GM23338 (cell line): Measurements from ENCODE around the gene NCBP3. TPM values are rescaled to one million over a fixed set of nuclear protein-coding genes. Genes with fewer than 3 reads are reported as not detected.

Experiments
- ATAC-seq: fragments of 200-7000 bp; cut with Tn5 transposase; 3 replicates; pipeline ENCODE4 v1.9.1; 2020
- DNase-seq: peaks from one replicate; pipeline ENCODE4 v3.0.0-alpha.2; 2015; ENCODE audit warnings: low spot score
- H2AFZ ChIP-seq: fragments of 200-600 bp; sonication (generic); 2 replicates; pipeline ENCODE4 v1.8.0; 2016; ENCODE audit warnings: antibody characterized with exemption, mild to moderate bottlenecking, moderate library complexity
- H3F3A ChIP-seq: fragments of 200-600 bp; sonication (generic); replicated peaks from 2 replicates; pipeline ENCODE4 v1.8.0; 2017; ENCODE audit warnings: antibody characterized with exemption, mixed run types, low read depth
- H3K27ac ChIP-seq: fragments of 200-600 bp; sonication (generic); 2 replicates; pipeline ENCODE4 v1.6.1; 2016; ENCODE audit warnings: low read depth
- H3K27me3 ChIP-seq: fragments of 200-600 bp; sonication (generic); 2 replicates; pipeline ENCODE4 v1.8.0; 2016; ENCODE audit warnings: mild to moderate bottlenecking, mixed run types, moderate library complexity; ENCODE audit not compliant: insufficient read depth
- H3K36me3 ChIP-seq: fragments of 200-600 bp; sonication (generic); 2 replicates; pipeline ENCODE4 v1.8.0; 2016; ENCODE audit warnings: mild to moderate bottlenecking; ENCODE audit not compliant: insufficient read depth
- H3K4me1 ChIP-seq: fragments of 200-600 bp; sonication (generic); 2 replicates; pipeline ENCODE4 v1.8.0; 2016; ENCODE audit warnings: mild to moderate bottlenecking, moderate library complexity; ENCODE audit not compliant: insufficient read depth
- H3K4me2 ChIP-seq: fragments of 200-600 bp; sonication (generic); 2 replicates; pipeline ENCODE4 v1.7.1; 2017; ENCODE audit warnings: mixed run types
- H3K4me3 ChIP-seq: fragments of 200-600 bp; sonication (generic); 2 replicates; pipeline ENCODE4 v1.6.1; 2016; ENCODE audit warnings: mixed run types
- H3K79me2 ChIP-seq: fragments of 200-600 bp; sonication (generic); replicated peaks from 2 replicates; pipeline ENCODE4 v1.8.0; 2017; ENCODE audit warnings: mild to moderate bottlenecking; ENCODE audit not compliant: insufficient read depth
- H3K9me2 ChIP-seq: fragments of 200-600 bp; sonication (generic); 2 replicates; pipeline ENCODE4 v1.8.0; 2017; ENCODE audit not compliant: insufficient read depth
- H4K20me1 ChIP-seq: fragments of 200-600 bp; sonication (generic); replicated peaks from 2 replicates; pipeline ENCODE4 v1.8.0; 2017; ENCODE audit warnings: mild to moderate bottlenecking; ENCODE audit not compliant: insufficient read depth
- H3K27ac Mint-ChIP-seq: 2 replicates; pipeline ENCODE4 v1.8.0; 2020; ENCODE audit warnings: inconsistent platforms, mild to moderate bottlenecking, moderate library complexity, mixed read lengths
- H3K27me3 Mint-ChIP-seq: 3 replicates; pipeline ENCODE4 v1.8.0; 2022; ENCODE audit warnings: low read depth, mild to moderate bottlenecking, moderate library complexity, mixed read lengths, inconsistent platforms; ENCODE audit not compliant: insufficient read depth, poor library complexity
- H3K36me3 Mint-ChIP-seq: 3 replicates; pipeline ENCODE4 v1.8.0; 2021; ENCODE audit warnings: low read depth, mild to moderate bottlenecking, inconsistent platforms, moderate library complexity, mixed read lengths
- H3K4me1 Mint-ChIP-seq: 3 replicates; pipeline ENCODE4 v1.8.0; 2020; ENCODE audit warnings: mild to moderate bottlenecking, inconsistent platforms, mixed read lengths
- H3K4me3 Mint-ChIP-seq: 3 replicates; pipeline ENCODE4 v1.8.0; 2021; ENCODE audit warnings: moderate library complexity, mild to moderate bottlenecking, inconsistent platforms, mixed read lengths
- H3K9me3 Mint-ChIP-seq: 3 replicates; pipeline ENCODE4 v1.8.0; 2020; ENCODE audit warnings: moderate library complexity, mild to moderate bottlenecking, inconsistent platforms, mixed read lengths
- CREB1 ChIP-seq: fragments of 250-450 bp; sonication (Bioruptor Pico); IDR thresholded peaks from 2 replicates; pipeline ENCODE4 v1.5.0; 2020; ENCODE audit warnings: low read depth, mild to moderate bottlenecking, moderate library complexity
- CTCF ChIP-seq, 2 experiments: fragments of 200-600 bp in 1 of 2; sonication (generic) in 1 of 2; conservative IDR thresholded peaks; 2 replicates each; pipeline versions ENCODE4 v1.5.1 to v1.6.1; 2016 to 2017; ENCODE audit warnings: antibody characterized with exemption in 2 of 2, low read depth in 2 of 2, mild to moderate bottlenecking in 2 of 2, moderate library complexity in 1 of 2
- EZH2 ChIP-seq: fragments of 200-600 bp; sonication (generic); IDR thresholded peaks from one replicate; pipeline ENCODE4 v1.8.0; 2017; ENCODE audit warnings: antibody characterized with exemption, mild to moderate bottlenecking, low read depth; ENCODE audit not compliant: unreplicated experiment
- JUNB ChIP-seq: IDR thresholded peaks from one replicate; pipeline ENCODE4 v1.6.1; 2016; ENCODE audit warnings: antibody characterized with exemption; ENCODE audit not compliant: unreplicated experiment
- NANOG ChIP-seq: IDR thresholded peaks from 2 replicates; pipeline ENCODE4 v1.6.1; 2016; ENCODE audit warnings: antibody characterized with exemption, borderline replicate concordance
- POLR2AphosphoS5 ChIP-seq: IDR thresholded peaks from 2 replicates; pipeline ENCODE4 v1.6.1; 2016; ENCODE audit warnings: antibody characterized with exemption, low read depth
- STAT1 ChIP-seq: IDR thresholded peaks from one replicate; pipeline ENCODE4 v1.6.1; 2016; ENCODE audit warnings: antibody characterized with exemption; ENCODE audit not compliant: unreplicated experiment
- ZNF114 ChIP-seq: fragments of 250-450 bp; sonication (Bioruptor Pico); IDR thresholded peaks from 2 replicates; pipeline ENCODE4 v1.5.0; 2020; ENCODE audit warnings: mild to moderate bottlenecking, moderate library complexity
- ZNF331 ChIP-seq: fragments of 250-450 bp; sonication (Bioruptor Pico); IDR thresholded peaks from 2 replicates; pipeline ENCODE4 v1.5.0; 2020; ENCODE audit warnings: low read depth, mild to moderate bottlenecking, moderate library complexity
- polyA plus RNA-seq: library from polyadenylated mRNA; unstranded; fragments of >200 nt; fragmentation: Nextera tagmentation; extraction: Ambion mirVana; gene quantifications from 2 replicates; pipeline ENCODE4 v1.2.1, GENCODE V29; 2016
- total RNA-seq: library from RNA; depleted of rRNA; stranded (reverse); fragments of >200 nt; shearing (Covaris generic); gene quantifications from 2 replicates; pipeline ENCODE4 v1.2.3, GENCODE V29; 2014
- TF ChIP-seq, protein P1 (sequence below): IDR thresholded peaks from 2 replicates; pipeline ENCODE4 v1.6.1; 2016; ENCODE audit warnings: antibody characterized with exemption
- TF ChIP-seq, protein P2 (sequence below): IDR thresholded peaks from one replicate; pipeline ENCODE4 v1.6.1; 2018; ENCODE audit warnings: antibody characterized with exemption; ENCODE audit not compliant: unreplicated experiment

Gene NCBP3
- total and polyA plus RNA-seq, 2 experiments from 2014 or later: 35.5 to 42.8 TPM

DNA sequence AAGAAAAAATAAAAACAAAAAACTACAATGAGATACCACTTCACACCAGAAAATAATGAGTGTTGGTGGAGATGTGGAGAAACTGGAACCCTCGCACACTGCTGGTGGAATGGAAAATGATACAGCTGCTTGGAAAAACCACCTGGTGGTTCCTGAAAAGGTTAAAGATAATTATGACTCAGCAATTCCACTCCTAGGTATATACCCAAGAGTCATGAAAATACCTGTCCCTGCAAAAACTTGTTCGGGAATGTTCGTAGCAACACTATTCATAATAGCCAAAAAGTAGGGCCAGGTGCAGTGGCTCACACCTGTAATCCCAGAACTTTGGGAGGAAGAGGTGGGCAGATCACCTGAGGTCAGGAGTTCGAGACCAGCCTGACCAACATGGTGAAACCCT lies 36.9 kb downstream of the NCBP3 start:
- H3K4me2 ChIP-seq: no peak overlapping the region
- peaks cover 31% of the 10 kb centered on the region for H3K36me3 ChIP-seq
- H3K27ac ChIP-seq: peak overlapping the region; percentile 59
- Mint-ChIP-seq H3K27me3 (peaks cover 9% of the 10 kb centered on the region), H3K4me1 (no peaks in the 10 kb centered on the region), H3K4me3 (no peak overlapping the region), H3K36me3 (peaks cover 61% of the 10 kb centered on the region), H3K27ac (no peak overlapping the region), H3K9me3 (no peaks in the 10 kb centered on the region)
- H4K20me1 ChIP-seq: peaks cover 15% of the 10 kb centered on the region
- DNase-seq: no peak
- H3K27me3 ChIP-seq: no peaks in the 10 kb centered on the region
- no peaks in the 10 kb centered on the region for H3F3A ChIP-seq
- TF ChIP-seq POLR2AphosphoS5: no peak
- TF ChIP-seq ZNF331: no peak
- no peak for TF ChIP-seq EZH2
- TF ChIP-seq NANOG: no peak
- TF ChIP-seq CREB1: no peak
- TF ChIP-seq, protein P1, sequence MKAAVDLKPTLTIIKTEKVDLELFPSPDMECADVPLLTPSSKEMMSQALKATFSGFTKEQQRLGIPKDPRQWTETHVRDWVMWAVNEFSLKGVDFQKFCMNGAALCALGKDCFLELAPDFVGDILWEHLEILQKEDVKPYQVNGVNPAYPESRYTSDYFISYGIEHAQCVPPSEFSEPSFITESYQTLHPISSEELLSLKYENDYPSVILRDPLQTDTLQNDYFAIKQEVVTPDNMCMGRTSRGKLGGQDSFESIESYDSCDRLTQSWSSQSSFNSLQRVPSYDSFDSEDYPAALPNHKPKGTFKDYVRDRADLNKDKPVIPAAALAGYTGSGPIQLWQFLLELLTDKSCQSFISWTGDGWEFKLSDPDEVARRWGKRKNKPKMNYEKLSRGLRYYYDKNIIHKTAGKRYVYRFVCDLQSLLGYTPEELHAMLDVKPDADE: no peak
- TF ChIP-seq, protein P2, sequence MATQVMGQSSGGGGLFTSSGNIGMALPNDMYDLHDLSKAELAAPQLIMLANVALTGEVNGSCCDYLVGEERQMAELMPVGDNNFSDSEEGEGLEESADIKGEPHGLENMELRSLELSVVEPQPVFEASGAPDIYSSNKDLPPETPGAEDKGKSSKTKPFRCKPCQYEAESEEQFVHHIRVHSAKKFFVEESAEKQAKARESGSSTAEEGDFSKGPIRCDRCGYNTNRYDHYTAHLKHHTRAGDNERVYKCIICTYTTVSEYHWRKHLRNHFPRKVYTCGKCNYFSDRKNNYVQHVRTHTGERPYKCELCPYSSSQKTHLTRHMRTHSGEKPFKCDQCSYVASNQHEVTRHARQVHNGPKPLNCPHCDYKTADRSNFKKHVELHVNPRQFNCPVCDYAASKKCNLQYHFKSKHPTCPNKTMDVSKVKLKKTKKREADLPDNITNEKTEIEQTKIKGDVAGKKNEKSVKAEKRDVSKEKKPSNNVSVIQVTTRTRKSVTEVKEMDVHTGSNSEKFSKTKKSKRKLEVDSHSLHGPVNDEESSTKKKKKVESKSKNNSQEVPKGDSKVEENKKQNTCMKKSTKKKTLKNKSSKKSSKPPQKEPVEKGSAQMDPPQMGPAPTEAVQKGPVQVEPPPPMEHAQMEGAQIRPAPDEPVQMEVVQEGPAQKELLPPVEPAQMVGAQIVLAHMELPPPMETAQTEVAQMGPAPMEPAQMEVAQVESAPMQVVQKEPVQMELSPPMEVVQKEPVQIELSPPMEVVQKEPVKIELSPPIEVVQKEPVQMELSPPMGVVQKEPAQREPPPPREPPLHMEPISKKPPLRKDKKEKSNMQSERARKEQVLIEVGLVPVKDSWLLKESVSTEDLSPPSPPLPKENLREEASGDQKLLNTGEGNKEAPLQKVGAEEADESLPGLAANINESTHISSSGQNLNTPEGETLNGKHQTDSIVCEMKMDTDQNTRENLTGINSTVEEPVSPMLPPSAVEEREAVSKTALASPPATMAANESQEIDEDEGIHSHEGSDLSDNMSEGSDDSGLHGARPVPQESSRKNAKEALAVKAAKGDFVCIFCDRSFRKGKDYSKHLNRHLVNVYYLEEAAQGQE: no peak
- no peak for TF ChIP-seq ZNF114 (CRISPR knock-in tag)
- TF ChIP-seq JUNB: no peak
- no peak for TF ChIP-seq STAT1
- no peak for TF ChIP-seq CTCF (conservative IDR thresholded peaks at IDR 0.05; ENCODE audit: low read depth in 2 of 2)
- H2AFZ ChIP-seq: no peak overlapping the region
- ATAC-seq: no peak
- H3K79me2 ChIP-seq: no peaks in the 10 kb centered on the region
- no peaks in the 10 kb centered on the region for H3K9me2 ChIP-seq
- no peaks in the 10 kb centered on the region for H3K4me1 ChIP-seq
- no peak overlapping the region for H3K4me3 ChIP-seq

DNA sequence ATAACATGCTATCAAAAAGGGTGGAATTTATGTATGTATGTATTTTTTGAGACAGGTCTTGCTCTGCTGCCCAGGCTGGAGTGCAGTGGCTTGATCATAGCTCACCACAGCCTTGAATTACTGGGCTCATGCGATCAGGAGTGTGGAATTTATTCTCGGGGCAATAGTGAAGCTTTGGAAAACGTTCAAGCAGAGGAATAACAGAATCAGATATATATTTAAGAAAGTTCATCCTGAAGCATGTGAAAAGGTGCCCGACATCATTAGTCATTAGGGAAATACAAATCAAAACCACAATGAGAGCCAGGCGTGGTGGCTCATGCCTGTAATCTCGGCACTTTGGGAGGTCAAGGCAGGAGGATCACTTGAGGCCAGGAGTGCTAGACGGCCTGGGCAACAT lies 37.3 kb downstream of the NCBP3 start:
- Histone ChIP-seq H3K27ac (peak overlapping the region; percentile 59), H3F3A (no peaks in the 10 kb centered on the region), H3K27me3 (no peaks in the 10 kb centered on the region), H3K4me2 (no peak overlapping the region), H3K79me2 (no peaks in the 10 kb centered on the region), H4K20me1 (peaks cover 15% of the 10 kb centered on the region), H3K9me2 (no peaks in the 10 kb centered on the region), H2AFZ (no peak overlapping the region), H3K4me1 (no peaks in the 10 kb centered on the region), H3K4me3 (no peak overlapping the region), H3K36me3 (peaks cover 27% of the 10 kb centered on the region)
- TF ChIP-seq CREB1 (no peak), ZNF114 (CRISPR knock-in tag) (no peak), NANOG (no peak)
- DNase-seq (no peak), ATAC-seq (no peak)
- H3K36me3 Mint-ChIP-seq: peaks cover 57% of the 10 kb centered on the region
- peak overlapping the region; percentile 82; the same call in 1 of the 2 replicates for H3K27ac Mint-ChIP-seq
- H3K27me3 Mint-ChIP-seq: peaks cover 10% of the 10 kb centered on the region
- no peaks in the 10 kb centered on the region for H3K4me1 Mint-ChIP-seq
- no peak overlapping the region for H3K4me3 Mint-ChIP-seq
- no peaks in the 10 kb centered on the region for H3K9me3 Mint-ChIP-seq
